CD4-positive, alpha-beta T cell treated with Interleukin-6 at 100 ng/mL for 8 hours (primary cell): ENCODE measurements around the gene MAB21L4.

Source experiments
- DNase-seq: peaks from one replicate; pipeline ENCODE4 v3.0.0-alpha.2; 2020; ENCODE audit warnings: mixed read lengths, low spot score

The MAB21L4 gene

DNA sequence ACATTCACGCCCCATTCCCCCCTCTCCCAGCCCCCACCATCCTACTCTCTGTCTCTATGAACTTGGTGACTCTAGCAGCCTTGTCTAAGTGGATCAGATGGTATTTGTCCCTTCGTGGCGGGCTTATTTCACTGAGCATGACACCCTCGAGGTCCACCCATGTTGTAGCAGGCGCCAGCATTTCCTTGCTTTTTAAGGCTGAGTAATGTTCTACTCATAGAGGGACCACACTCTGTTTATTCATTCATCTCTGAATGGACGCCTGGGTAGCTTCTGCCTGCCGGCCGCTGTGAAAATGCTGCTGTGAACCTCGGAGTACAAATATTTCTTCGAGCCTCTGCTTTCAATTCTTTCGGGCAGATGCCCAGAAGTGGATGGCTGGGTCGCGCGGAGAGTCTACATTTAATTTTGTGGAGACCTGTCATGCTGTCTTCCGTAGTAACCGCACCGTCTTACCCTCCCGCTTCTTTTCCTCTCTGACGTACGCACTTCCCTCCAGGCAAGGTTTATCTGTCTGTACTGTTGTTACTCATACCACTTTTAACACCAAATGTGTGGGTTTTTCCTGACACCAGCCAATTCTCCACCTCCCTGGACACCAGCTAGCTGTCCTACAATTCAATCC, 15.8 kb upstream of the MAB21L4 start:
- no peak for DNase-seq

DNA sequence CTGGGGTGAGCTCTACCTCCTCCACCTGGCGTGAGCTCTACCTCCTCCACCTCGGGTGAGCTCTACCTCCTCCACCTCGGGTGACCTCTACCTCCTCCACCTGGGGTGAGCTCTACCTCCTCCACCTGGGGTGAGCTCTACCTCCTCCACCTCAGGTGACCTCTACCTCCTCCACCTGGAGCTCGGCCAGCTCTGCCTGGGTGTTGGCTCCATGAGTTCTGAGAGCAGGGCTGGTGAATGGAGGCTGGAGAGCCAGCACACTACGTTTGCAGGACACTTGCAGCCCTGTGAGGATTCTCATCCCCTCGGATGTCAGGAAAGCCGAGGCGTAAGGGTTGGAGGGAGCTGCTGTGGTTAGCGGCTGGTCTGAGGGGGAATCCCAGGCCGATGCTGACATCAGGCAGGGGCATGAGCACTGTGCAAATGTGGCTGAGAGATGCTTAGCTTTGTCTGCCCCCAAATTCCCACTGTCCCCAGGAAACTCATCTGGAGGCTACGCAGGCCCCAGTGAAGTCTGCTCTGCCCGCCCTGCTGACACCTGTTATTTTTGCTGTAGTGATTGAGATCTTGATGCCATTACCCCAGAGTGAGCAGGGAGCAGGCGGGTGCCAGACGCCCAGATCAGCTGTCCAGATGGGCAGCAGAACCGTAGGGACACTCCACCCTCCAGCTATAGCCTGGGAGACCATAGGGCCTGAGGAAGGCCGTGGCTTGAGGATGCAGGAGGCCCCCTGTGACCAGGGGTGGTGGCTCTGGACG, 13.4 kb upstream of the MAB21L4 start:
- no peak for DNase-seq

DNA sequence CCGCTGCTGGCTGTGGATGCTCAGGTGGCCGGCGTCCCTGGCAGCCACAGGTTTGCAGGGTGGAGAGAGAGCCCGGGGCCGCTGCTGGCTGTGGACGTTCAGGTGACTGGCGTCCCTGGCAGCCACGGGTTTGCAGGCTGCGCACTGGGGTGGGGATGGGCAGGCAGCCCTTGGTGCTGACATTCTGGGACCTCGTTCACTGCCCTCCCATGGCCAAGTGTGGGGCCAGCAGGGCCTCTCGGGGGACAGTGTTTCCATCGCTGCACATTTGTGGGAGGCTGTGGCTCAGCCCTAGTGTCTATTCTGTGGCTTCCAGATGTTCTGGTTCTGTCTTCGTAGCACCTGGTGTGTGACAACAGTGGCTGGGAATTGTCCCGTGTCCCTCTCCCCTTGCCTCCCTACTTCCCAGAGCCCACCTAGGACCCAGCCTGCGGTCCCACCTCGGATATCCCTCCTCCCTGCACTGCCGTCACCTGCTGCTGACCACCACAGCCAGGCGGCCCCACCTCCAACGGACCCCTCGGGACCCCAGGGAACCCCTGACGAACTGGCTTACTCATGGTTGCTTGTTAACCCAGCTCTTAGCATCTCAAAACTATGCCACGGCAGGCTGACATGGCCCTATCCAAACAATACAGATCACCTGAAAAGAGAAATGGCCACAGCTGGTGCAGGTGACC, 11.1 kb upstream of the MAB21L4 start:
- no peak for DNase-seq

DNA sequence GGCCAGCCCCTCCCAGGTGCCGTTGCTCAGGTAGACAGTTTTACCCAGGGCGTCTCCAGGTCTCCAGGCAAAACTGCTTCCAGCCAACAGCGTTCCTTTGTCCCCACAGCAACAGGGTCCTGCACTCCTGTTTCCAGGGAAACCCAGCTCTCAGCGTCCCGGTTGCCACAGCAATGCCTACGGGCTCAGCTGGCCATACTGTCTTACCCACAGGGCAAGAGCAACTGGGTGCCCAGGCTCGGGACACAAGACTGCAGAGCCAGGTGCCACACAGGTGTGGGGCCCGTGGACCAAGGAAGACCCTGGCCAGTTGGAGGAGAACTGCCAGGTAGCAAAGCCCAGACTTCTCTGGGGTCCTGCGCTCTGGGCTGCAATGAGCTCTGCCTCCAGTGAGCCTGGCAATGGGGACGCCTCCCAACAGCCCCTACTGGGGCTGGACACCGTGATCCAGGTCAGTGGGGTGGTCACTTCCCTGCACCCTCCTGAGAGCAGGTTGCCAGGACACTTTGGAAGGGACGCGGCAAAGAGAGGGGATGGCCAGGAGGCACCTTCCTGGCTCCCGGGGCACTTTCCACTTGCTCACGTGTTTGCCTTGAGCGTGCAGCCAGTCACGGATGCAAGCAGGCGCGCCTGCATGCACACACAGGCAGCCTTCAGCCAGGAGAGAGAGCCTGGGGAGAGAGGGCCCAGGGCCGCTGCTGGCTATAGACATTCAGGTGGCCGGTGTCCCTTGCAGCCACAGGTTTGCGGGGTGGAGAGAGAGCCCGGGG, 10.4 kb upstream of the MAB21L4 start, which contains the start of gene CROCC2:
Gene CROCC2, plus strand, starts transcription at position 196 of the 770 bp plus-strand sequence. Its CDS starts 178 bp downstream, at position 374.
- DNase-seq, result no peak

DNA sequence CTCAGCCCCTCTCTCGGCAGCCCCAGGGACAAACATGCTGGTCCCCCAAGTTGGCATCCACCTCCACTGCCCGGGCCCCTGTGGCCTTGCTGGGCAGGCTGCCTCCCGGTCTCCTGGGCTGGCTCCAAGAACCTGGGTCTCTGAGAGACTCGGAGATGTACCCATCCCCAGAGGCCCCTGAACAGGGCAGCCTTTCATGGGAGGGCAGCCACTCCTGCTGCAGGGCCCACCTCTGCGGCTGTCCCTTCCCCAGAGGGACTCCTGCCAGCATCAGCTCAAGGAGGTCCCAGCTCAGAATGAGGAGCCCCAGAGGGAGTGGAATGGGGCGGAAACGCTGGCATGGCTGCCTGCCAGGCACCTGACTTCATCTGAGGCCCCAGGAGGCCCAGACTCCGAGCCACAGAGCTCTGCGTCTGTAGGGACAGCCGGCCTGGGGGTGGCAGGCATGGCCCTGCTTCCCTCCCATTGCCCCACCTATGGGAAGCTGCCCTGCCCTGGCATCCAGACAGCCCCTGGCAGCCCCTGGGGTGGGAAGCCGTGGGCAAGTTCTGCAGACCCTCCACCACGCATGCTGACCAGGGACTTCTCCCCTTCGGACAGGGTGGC, 9.3 kb upstream of the MAB21L4 start:
- DNase-seq, result no peak

DNA sequence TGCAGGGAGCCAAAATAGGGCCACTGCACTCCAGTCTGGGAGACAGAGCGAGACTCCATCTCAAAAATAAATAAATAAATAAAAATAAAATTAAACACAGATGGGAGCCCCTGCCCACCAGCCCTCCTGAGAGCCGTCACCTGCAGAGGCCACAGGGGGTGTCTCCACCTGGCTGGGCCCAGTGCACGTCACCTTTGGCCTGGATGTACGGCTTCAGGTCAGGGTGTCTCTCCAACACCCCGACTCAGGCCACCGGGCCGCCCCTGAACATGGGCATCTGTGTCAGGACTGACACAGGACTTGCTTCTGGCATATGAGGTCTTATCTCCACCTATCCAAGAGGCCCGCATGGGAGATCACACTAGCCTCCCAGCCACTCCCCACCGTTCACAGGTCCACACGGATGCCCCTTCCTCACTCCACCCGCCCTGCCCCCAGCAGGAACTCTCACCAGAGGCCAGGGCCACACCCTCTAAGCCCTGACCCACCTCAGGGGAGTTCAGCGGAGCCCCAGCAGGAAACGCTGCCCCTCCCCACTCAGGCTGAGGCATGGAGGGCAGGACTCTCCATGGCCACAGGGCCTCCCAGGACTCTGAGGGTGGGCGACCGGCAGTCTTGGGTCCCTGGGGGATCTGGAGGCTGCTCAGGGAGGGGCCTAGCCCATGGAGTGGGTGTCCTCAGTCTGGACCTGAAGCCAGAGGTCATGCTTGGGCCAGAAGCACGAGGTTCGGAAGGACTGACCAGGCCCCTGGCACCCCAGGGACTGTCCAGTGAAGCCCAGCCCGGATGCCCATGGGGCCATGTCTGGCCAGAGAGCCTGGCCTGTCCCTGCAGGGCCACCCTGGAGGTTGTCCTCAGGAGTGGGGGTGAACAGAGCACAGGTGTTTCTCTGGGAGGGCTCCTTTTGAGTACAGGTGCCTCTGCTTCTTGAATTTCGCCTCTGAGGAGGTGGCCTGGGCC, 8.5 kb upstream of the MAB21L4 start:
- DNase-seq, result no peak

DNA sequence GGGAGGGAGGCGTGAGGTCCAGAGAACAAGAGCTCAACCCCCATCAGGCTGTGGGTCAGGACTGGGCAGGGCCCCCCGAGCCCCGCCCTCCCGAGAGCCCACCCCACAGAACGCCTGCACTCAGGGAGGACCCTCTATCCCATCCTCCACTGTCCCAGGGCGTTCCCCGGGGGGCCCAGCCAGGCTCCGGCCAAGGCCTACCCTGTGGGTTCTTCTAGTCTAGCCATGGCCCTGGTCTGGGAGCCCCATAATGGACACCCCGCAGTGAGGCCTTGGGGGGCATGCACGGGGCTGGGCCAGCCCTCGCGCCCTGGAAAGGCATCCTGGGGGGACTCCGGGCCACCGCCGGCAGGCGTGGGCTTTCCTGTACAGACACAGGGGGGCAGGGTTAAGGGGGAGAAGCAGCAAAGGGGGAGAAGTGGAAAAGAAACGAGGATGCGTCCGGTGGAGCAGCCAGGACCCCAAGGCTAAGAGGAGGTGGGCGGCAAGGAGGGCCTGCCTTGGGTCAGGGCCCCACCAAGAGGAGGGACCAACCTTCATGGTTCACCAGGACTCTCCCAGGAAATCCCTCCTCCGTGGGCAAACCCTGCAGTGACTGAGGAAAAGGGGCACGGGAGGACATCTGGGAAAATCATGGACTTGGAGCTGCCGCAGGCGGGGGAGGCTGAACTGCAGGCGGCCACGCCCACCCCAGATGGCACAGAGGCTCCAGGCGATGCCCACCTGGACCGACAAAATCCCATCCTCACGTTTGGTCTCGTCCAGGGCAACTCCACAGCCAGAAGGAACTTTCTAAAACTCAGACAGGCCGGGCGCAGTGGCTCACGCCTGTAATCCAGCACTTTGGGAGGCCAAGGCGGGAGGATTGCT, 7.5 kb upstream of the MAB21L4 start:
- DNase-seq, result no peak

DNA sequence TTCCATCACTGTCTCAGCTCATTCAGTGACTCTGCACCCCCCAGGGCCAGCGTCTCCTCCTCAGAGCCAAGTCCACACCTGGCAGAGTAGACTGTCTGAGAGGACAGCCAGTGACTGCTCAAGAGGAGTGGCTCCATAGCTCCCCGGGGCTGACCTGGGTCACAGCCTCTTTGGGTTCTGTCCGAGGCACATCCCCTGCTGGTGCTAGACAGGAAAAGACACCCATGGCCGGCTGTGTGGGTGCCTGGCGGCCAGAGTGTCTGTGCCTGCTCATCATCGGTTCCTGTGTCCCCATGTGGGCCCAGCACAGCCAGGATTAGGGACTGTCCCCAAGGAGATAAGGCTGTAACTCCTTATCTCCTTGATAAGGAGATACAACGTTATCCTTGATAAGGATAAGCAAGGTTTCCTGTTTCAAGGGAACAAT, 6.7 kb upstream of the MAB21L4 start:
- no peak for DNase-seq

DNA sequence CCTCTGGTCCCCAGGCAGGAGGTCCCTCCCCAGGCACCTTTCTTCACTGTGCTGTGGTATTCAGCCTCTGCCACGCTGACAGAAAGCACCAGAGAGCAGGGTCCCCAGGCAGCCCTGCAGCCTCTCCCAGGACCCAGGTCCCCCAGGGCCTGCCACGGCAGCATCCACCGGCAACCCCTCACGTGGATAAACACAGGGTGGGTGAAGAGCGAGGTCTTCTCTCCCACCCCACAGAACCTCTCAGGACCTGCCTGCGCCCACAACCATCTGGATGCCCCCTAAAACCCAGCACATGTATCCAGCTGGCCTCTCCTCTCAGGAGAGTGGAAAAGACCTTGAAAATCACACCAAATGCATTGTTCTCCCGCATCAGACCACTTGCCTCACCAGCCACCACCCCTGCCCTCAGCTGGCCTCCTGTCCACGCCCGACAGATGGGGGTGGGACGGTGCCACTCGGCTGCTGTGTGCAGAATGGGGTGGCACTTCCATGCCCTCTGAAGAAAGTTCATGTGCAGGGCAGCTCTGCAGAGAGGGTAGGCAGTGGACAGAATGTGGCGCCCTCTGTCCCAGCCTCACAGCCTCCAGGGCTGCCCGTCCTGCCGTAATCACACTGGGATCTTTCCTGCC, 6.1 kb upstream of the MAB21L4 start:
- no peak for DNase-seq

DNA sequence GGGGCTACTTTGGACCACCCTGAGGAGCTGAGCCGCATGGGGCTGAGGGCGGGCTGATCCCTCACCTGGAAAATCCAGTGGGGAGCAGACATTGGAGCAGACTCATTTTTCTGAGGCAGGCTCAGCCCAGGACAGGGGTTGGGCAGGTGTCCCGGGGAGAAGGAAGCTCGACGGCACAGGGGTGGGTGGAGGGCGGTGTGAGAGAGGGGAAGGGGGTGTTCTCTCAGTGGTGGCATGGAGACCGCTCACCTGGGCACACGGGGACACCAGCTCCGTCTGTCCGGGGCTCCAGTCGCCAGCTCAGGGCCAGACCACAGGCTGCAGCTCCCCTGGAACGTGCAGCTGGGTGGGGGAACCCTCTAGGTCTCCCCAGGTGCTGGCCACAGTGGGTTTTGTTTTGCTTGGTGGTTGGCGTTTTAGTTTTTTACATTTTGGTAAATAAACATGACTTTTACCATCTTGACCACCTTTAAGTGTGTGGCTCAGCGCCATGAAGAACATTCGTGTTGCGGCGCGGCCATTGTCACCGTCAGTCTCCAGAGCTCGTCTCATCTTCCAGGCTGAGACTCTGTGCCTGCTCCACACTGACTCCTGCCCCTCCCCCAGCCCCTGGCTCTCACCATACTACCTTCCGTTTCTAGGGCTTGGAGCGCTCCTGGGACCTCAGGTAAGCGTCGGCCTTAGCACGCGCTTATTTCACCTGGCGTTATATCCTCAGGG, 4.3 kb upstream of the MAB21L4 start:
- DNase-seq, result no peak

DNA sequence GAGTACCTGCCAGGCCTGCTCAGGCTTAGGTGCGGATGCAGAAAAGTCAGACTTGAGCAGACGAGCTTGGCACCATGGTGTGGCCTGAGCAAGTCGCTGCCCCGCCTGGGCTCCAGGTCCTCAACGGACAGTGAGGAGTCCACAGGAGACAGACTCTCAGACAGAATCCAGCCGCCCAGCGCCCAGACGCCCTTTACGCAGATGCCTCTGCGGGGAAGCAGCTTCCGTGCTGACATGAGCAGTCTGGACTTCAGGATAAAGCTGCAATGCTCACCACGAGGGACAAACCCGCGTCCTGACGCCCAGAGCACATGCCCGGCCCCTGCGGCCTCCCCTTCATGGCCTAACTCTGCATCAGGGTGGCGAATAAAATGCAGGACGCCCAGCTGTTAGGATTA, 3.5 kb upstream of the MAB21L4 start:
- DNase-seq, result no peak

DNA sequence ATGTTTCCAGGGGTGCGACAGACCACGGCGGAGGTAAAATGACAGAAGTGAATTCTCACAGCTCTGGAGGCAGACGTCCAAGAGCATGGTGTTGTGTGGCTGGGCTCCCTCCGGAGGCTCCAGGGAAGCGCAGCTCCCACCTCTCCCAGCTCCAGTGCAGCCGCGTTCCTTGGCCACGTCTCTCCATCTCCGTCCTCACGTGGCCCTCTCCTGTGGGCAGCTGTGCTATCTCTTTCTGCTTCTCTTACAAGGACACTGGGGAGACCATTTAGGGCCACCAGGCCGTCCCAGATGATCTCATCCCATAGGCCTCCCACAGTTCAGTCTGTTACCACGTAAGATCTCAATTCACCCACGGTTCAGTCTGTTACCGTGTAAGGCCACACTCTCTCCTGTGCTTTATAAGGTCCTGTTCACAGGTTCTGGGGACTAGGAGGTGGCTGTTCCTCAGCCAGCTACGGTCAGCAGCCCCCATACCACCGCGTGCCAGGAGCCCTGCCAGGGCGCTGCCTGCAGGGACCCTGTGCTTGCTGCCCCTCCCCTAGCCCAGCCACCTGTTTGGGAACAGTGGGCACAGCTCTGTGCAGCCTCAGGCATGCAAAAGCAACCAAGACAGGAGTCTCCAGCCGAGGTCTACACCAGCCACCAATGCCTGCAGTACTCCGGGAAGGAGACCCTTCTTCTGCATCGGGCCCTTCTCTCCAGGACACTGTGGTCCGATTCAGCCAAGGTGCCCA, 2.9 kb upstream of the MAB21L4 start:
- DNase-seq, result no peak

DNA sequence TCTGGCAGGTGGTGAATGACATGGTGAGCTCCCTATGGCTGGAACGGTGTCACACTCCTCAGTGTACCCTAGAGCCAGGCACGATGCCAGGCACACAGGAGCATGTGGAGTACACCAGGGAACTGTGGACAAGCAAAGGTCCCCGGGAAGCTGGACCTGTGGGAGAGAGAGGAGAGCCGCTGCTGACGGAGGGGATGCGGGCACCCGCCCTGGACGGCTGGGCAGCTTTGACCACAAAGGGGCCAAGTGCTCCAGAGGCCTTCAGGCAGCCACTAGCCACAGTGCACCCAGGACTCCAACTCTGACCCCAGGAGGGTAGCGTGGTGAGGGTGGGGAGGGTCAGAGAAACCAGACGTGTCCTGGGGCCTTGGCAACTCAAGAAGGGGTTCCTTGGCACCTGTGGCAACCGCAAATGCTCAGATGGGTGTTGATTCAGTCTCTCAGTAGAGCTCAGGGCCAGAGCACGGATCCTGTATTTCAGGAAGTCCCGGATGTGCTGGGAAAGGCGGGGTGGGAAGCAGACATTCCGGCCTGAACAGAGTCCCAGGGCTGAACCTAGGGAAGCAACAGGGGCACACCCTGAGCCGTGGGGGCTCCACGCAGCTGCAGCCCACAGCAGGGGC, 2.3 kb upstream of the MAB21L4 start:
- DNase-seq, result no peak

DNA sequence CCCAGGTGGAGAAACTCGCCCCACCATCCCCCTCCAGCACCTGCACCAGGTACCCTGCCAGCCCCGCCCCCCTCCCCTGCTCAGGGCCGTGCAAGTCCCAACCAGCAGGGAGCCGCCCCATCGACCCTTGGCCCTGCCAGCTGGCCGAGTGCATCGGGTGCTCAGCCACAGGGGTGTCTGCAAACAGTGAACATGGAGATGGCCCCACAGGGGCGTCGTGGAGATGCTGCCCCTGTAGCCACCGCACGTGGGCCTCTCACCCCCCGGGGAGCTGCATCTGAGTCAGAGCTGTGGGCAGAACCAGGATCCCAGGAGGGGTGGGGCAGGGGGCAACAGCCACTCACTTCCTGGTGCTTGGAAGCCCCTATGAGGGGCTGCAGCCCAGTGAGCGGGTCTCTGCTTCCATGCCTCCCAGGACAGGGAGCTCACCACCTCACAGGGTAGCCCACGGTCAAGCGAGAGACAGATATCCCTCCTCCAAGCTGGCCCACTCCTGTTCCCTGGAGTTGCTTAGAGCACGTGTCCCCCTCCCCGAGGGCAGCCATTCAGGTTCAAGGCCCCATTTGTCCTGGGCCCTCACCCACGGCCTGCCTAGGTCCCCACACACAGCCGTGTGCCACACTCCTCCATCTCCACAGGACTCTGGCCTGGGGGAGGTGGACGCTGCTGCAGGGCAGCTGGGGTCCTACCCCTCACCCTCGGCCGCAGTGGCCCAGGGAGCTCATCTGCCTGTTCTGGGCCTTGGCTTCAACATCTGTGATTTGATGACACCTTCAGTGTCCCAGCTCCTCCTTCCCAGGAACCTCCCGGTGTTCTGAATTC, 1.1 kb upstream of the MAB21L4 start:
- DNase-seq, result no peak

DNA sequence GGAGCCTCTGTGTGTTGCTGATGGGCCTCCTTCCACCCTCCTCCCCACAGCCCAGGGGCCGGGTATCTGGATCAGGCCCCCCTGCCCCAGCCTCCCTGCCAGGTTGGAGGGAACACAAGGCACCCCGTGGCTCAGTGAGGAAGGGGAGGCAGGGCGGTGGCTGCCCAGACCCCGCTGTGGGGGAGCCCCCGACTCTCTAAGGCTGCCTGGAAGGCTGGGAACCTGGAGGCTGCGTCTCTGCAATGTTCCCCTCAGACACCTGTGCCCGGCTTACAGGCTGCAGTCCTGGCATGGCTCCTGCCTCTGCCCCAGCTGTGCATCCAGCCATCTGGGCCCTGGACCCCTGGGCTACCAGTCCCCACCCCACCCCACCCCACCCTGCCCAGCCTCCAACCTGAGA, 438 bp upstream of the MAB21L4 start:
- DNase-seq, result no peak

DNA sequence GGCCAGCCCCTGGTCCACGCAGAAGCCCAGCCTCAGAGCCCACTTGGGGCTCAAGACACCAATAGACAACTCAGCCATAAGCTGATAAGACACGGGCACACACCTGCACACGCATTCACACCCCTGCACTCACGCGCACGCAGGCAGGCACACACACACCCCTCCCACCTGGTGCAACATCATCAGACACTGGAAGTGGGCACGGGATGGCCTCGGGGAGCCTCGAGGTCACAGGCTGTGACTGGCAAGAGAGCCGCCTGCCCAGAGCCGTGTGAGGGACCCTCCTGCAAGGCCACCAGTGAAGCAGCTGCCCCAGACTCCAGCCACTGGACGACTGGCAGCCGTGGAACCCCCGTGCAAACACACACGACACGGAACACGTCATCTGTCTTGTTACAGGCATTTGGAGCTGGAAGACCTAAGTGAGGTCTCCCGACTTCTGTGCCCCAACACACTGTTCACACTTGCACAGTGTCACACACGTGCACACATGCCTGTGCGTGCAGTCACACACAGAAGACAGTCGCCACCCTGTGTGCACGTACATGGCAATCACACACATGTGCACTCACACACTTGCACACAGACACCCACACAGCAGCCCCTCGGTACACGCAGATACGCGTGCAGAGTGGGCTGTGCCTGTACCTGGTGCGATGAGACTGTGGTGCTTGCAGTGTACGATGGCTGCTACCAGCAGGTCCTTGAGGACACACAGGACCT, 959 bp downstream of the MAB21L4 start:
- DNase-seq, result no peak
